NCI-H510A (cell line): ENCODE results near the gene PUM2.

Source experiments
- DNase-seq: peaks from one replicate; lab custom pipeline; 2025; lab: John Stamatoyannopoulos, UW

The PUM2 gene

DNA sequence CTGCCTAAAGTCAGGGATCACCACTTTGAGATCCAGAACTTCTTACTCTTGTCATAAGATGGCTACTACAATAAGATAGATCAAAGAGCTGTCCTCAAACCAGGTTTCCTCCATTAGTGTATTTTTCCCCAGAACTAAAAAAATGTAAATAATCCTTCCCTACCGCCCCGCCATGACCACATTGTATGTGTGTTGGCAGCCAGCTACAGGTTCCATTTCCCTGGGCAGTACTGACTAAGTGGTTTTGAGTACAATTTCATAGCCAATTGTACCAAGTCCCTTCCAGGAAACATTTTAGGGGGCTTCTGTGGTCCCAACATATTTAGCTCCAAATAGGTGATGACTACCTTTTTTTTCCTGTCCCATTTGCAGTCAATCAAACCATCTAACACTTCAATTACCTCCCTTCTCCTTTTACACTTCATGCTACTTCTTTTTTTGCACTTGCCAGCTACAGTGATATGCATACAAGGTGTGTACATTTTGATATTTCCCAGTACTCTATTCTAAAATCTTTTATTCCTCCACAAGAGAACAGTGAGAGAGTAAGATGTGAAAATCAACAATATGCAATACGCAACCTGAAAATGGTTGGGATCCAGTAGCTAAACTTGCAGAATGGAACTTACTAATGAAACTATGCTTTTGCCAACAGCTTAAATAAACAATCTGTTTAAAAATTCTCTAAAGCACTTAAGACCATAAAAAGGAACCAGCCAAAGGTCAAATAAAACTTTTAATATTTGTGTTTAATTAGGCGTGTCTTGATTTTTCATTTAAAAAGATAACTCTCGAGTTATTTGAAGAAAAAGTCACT is 3.9 kb downstream of the PUM2 start:
- no peak for DNase-seq

DNA sequence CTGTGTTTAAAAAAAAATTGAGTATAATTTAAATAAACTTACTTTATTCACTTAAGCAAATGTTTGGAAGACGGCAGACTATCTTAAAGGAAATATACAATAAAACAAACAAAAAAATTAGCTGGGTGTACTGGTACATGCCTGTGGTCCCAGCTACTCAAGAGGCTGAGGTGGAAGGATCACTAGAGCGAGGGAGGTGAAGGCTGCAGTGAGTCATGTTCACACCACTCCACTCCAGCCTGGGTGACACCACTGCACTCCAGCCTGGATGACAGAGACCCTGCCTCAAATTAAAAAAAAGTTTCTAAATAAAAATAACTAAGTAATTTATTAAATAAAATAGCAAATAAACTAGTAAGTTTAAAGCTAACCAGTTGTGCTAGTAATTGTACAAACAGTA is 7.5 kb downstream of the PUM2 start:
- no peak for DNase-seq

GRCh38 chr2:20339012-20339411 is 11.6 kb downstream of the PUM2 start:
- no peak for DNase-seq

DNA sequence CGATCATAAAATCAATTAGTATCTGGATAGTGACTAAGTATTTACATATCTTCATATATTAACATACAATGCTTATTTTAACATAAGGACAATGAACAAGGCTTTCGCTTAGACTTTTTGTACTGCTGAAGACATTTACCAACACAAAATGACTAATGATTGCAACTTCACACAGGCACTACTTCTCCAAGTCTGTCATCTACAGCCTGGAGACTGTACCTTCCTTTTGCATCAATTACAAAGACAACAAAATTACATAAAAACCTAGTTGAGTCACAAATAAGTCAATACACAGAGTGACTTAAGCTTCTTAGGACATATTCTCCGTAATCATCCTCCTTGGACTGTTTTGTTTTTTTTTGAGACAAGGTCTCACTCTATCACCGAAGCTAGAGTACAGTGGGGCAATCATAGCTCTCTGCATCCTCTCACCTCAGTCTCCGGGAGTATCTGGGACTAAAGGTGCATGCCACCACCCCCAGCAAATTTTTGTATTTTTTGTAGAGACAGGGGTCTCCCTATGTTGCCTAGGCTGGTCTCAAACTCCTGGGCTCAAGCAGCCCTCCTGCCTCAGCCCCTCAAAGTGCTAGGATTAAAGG is 15.9 kb downstream of the PUM2 start:
- DNase-seq, result no peak

DNA sequence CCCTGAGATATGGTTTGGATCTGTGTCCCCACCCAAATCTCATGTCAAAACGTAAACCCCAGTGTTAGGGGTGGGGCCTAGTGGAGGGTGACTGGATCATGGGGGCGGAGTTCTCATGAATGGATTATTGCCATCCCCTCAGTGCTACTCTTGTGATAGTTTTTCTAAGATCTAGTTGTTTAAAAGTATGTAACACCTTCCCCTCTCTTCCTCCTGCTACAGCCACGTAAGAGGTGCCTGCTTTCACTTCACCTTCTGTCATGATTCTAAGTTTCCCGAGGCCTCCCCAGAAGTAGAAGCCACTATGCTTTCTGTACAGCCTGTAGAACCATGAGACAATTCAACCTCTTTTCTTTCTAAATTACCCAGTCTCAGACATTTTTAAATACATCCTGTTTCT is 16.9 kb downstream of the PUM2 start:
- DNase-seq, result no peak

- DNase-seq, result no peak
Measured at GRCh38 chr2:20330192-20330591, 20.5 kb downstream of the PUM2 start.

DNA sequence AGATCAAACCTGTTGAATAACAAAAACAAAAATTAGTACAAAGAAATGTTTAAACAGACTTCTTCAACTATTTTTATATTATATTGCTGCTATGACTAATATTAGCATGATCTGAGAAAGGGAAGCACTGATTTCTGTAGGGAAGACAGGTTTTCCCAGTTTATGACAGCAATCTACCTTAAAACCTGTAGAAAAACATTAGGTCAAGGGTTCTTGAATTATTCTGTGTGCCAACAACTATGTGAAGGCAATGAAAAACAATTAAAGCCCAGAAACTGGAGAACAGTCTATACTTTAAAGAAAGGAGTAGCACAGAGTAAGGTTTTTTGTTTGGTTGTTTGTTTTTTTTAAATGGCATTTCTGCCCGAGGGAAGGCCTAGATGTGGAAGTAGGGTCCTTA is 23.3 kb downstream of the PUM2 start:
- DNase-seq, result no peak

- DNase-seq, result peak; percentile 4
Measured at GRCh38 chr2:20326163-20326780, 24.4 kb downstream of the PUM2 start.

DNA sequence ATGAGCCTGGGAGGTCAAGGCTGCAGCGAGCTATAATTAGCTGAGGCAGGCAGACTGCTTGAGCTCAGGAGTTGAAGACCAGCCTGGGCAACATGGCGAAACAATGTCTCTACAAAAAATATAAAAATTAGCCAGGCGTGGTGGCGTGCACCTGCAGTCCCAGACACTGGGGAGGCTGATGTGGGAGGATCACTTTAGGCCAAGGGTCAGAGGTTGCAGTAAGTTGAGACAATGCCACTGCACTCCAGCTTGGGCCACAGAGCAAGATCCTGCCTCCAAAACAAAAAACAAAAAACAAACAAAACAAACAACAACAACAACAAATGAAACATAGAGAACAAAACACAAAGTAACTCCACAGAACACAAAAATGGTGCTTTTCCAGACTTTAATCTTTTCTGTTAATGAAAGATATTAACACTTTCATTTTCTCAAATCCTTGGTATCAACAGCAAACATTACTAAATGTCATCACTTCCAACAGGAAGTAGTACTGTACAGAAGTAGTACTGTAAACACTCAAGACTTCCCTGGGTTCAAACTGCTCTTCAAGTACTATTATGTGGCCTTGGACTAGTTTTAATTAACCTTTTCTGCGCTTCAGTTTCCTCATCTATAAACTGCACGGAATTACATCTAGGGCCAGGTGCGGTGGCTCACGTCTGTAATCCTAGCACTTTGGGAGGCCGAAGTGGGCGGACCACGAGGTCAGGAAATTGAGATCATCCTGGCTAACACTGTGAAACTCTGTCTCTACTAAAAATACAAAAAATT is 27.9 kb downstream of the PUM2 start:
- DNase-seq, result peak; percentile 27

DNA sequence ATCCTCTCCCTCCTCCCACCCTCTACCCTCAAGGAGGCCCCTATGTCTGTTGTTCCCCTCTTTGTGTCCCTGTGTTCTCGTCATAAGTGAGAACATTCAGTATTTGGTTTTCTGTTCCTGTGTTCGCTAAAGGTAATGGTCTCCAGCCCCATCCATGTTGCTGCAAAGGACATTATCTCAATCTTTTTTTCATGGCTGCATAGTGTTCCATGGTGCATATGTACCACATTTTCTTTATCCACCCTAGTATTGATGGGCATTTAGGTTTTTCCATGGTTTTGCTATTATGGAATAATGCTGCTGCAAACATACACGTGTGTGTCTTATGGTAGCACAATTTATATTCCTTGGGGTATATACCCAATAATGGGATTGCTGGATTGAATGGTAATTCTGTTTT is 33.0 kb downstream of the PUM2 start:
- no peak for DNase-seq

GRCh38 chr2:20317197-20317596 is 33.4 kb downstream of the PUM2 start:
- no peak for DNase-seq

- no peak for DNase-seq
Measured at GRCh38 chr2:20314562-20315501, 35.8 kb downstream of the PUM2 start.

GRCh38 chr2:20313659-20314058 is 37.0 kb downstream of the PUM2 start:
- no peak for DNase-seq

GRCh38 chr2:20309001-20309400 is 41.6 kb downstream of the PUM2 start:
- no peak for DNase-seq

DNA sequence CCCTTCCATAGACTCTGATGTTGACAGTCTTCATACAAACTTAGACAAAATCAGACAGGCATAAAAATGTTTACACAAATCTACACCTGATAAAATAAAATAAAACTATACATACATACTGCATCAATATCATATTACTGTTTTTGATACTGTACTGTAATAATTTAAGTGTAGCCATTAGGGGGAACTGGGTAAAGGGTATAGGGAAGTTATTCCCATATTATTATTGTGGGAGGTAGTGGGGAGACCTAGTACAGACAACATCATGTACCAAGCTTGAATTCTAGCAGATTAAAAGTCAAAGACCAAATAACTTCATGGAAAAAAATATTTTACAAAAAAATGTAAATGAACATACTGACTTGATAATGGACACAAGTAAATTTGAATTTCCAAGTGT is 43.3 kb downstream of the PUM2 start:
- DNase-seq, result no peak

DNA sequence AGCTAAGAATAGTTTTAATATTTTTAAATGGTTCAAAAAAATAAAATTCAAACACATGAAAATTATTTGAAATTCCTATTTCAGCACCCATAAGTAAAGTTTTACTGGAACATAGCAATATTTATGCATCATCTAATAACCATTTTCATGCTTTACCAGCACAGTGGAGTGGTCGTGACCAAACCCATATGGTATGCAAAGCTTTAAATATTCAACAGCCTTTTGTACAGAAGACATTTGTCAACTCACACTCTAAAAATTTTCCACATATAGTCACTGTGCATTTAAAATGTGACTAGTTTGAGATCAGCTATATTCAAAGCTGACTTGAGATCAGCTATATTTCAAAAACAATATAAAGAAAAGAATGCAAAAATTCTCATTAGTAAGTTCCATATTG is 46.2 kb downstream of the PUM2 start:
- DNase-seq, result no peak

- DNase-seq, result no peak
Measured at GRCh38 chr2:20303966-20304365, 46.7 kb downstream of the PUM2 start.

DNA sequence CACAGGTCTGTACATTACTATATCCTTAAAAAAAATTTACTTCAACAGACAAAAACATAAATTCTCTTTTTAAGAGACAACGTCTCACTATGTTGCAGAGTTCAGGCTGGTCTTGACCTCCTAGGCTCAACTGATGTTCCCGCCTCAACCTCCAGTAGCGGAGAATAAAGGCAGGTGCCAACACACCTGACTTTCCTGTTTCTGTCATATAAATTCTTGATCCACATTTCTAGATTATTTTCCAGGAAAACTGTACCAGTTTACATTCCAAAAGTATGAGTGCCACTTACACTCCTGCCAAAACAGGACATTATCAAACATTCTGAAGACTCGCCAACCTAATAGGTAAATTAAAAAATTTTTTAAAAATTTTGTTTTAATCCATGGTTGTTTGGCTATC is 48.6 kb downstream of the PUM2 start:
- no peak for DNase-seq

DNA sequence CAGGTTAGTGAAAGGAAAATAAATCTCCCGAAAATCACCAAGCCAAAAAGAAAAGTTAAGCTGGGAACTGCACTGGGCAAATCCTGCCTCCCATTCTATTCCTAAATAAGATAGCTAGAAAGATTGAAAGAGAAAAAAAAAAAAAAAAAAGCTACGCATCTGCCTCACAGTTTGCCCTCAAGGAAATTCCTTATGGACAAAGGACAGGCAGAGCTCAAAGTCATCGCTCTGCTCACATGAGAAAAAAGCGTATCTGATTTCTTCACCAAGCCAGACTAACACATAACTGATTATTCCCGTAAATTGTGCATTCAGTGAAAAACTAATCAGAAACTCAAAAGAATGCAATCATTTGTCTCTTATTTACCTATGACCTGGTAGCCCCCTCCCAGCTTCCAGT is 50.0 kb downstream of the PUM2 start:
- no peak for DNase-seq

DNA sequence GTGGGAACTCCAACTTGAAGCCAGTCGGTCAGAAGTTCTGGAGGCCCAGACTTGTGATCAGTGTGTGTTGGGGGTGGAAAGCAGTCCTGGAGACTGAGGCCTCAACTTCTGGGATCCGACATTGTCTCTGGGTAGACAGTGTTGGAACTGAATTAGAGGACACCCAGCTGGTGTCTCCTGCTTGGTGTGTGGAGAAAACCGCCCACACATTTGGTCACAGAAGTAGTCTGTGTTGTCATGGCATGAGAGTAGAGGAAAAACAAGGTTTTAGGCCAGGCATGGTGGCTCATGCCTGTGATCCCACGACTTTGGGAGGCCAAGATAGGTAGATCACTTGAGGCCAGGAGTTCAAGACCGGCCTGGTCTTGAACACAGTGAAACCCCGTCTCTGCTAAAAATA is 51.5 kb downstream of the PUM2 start:
- no peak for DNase-seq

DNA sequence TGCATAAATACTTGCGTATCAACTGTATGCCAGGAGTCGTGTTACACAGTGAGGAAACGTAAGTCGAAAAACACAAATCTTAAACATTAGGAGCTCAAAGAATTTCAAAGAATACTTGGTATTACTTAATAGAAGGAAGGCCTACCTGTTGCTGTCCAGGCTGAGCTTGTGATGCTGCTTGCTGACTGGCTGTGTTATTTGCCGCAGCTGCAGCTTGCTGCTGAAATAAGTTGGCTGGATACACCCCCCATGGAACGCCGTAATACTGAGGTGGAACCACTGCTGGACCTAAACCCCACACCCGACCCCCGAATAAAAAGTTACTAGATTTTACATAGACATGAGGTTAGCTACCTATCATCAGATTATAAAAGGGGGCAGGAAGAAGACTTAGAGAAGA is 56.4 kb downstream of the PUM2 start:
- DNase-seq, result no peak

- no peak for DNase-seq
Measured at GRCh38 chr2:20292984-20293383, 57.7 kb downstream of the PUM2 start.
